GM12878 (cell line): ENCODE measurements around the gene SEPTIN11. TPM values are rescaled to one million over a fixed set of nuclear protein-coding genes. Genes with fewer than 3 reads are reported as not detected.

ENCODE experiments used
- ASH2L ChIP-seq: fragments of 300-600, 200-600 bp; sonication (generic); IDR thresholded peaks from 2 replicates; pipeline ENCODE4 v1.6.1; 2017; ENCODE audit warnings: low read depth, mild to moderate bottlenecking, borderline replicate concordance
- ATF3 ChIP-seq: IDR thresholded peaks from 2 replicates; pipeline ENCODE4 v1.6.1; 2011; ENCODE audit warnings: low read depth, mild to moderate bottlenecking, low read length, moderate library complexity, borderline replicate concordance; ENCODE audit errors: extremely low read depth
- CTCF ChIP-seq, 3 experiments: IDR thresholded peaks in 2 of 3; conservative IDR thresholded peaks in 1 of 3; 2 replicates each; pipeline ENCODE4 v1.5.1; 2011; ENCODE audit warnings: low read depth in 3 of 3, low read length in 3 of 3, mild to moderate bottlenecking in 3 of 3, control low read depth in 2 of 3, moderate library complexity in 2 of 3, inconsistent platforms in 1 of 3, mixed read lengths in 1 of 3; ENCODE audit not compliant: control insufficient read depth in 2 of 3, insufficient read depth in 1 of 3; ENCODE audit errors: extremely low read depth in 1 of 3
- E4F1 ChIP-seq: fragments of 450-650 bp; IDR thresholded peaks from 2 replicates; pipeline ENCODE4 v1.6.1; 2018; ENCODE audit warnings: borderline replicate concordance, mild to moderate bottlenecking; ENCODE audit not compliant: partially characterized antibody
- FOXM1 ChIP-seq: IDR thresholded peaks from 2 replicates; pipeline ENCODE4 v1.6.1; 2012; ENCODE audit warnings: low read depth, mild to moderate bottlenecking, inconsistent platforms, low read length, moderate library complexity
- HSF1 ChIP-seq: fragments of 150-350 bp; IDR thresholded peaks from 2 replicates; pipeline ENCODE4 v1.6.1; 2014; ENCODE audit warnings: mild to moderate bottlenecking, low read depth, low read length
- KDM1A ChIP-seq: fragments of 200-600 bp; sonication (generic); IDR thresholded peaks from 2 replicates; pipeline ENCODE4 v1.6.1; 2016; ENCODE audit warnings: borderline replicate concordance
- MAX ChIP-seq: IDR thresholded peaks from 2 replicates; pipeline ENCODE4 v1.6.1; 2012; ENCODE audit warnings: low read depth, low read length, improper control_type of control experiment
- MLLT1 ChIP-seq: fragments of 450-650 bp; IDR thresholded peaks from 2 replicates; pipeline ENCODE4 v1.6.1; 2016; ENCODE audit warnings: mild to moderate bottlenecking
- NR2C2 ChIP-seq: IDR thresholded peaks from 2 replicates; pipeline ENCODE4 v1.6.1; 2011; ENCODE audit warnings: borderline replicate concordance, low read depth; ENCODE audit not compliant: control insufficient read depth, insufficient read length
- NRF1 ChIP-seq: conservative IDR thresholded peaks from 2 replicates; pipeline ENCODE4 v1.6.1; 2011; ENCODE audit warnings: mild to moderate bottlenecking, low read depth, low read length, improper control_type of control experiment
- RAD21 ChIP-seq: IDR thresholded peaks from 2 replicates; pipeline ENCODE4 v1.6.1; 2011; ENCODE audit warnings: mild to moderate bottlenecking, low read depth, low read length, moderate library complexity; ENCODE audit not compliant: insufficient read depth
- RAD51 ChIP-seq: fragments of 450-650 bp; IDR thresholded peaks from 2 replicates; pipeline ENCODE4 v1.6.1; 2016; ENCODE audit warnings: moderate library complexity, mild to moderate bottlenecking, inconsistent platforms
- RELA ChIP-seq: fragments of 450-650 bp; IDR thresholded peaks from 2 replicates; pipeline ENCODE4 v1.8.0; 2014; ENCODE audit warnings: borderline replicate concordance; ENCODE audit not compliant: partially characterized antibody
- RFX5 ChIP-seq: IDR thresholded peaks from 2 replicates; pipeline ENCODE4 v1.6.1; 2011; ENCODE audit warnings: low read depth, low read length, improper control_type of control experiment
- TCF3 ChIP-seq: IDR thresholded peaks from 2 replicates; pipeline ENCODE4 v1.6.1; 2012; ENCODE audit warnings: low read depth, mild to moderate bottlenecking, low read length, borderline replicate concordance; ENCODE audit not compliant: insufficient read depth
- USF2 ChIP-seq: IDR thresholded peaks from 2 replicates; pipeline ENCODE4 v1.6.1; 2011; ENCODE audit warnings: low read depth, low read length, improper control_type of control experiment, borderline replicate concordance
- ZNF622 ChIP-seq: fragments of 450-650 bp; IDR thresholded peaks from 2 replicates; pipeline ENCODE4 v1.6.1; 2017; ENCODE audit warnings: mild to moderate bottlenecking, inconsistent platforms
- polyA plus RNA-seq, 11 experiments: library from polyadenylated mRNA; depleted of rRNA in 4 of 11; unstranded in 6 of 11; stranded (reverse) in 5 of 11; fragments of >200 nt; fragmentation: Nextera tagmentation in 4 of 11; fragmentation: Illumina TruSeq in 1 of 11; extraction: Ambion mirVana in 4 of 11; extraction: Trizol in 1 of 11; gene quantifications; 1 replicate in 1 of 11; 2 replicates in 10 of 11; pipeline versions ENCODE4 v1.2.1 to v1.2.3, GENCODE V29; 2011 to 2016; ENCODE audit warnings: inconsistent platforms in 2 of 11, missing spikeins in 2 of 11, low read depth in 1 of 11
- total RNA-seq, 4 experiments: library from RNA; depleted of rRNA in 3 of 4; stranded (reverse); fragments of >200 nt in 3 of 4; fragmentation: Illumina TruSeq in 1 of 4; extraction: Trizol in 1 of 4; gene quantifications; 2 replicates each; pipeline versions ENCODE4 v1.2.1 to v1.2.3, GENCODE V29; 2013 to 2021

The SEPTIN11 gene
- total and polyA plus RNA-seq, 10 of the 15 experiments (the other 5 are each of a cell fraction or from before 2014, with no cell fraction given), result 24.7 to 160 (median 91.3) TPM

- no peak for TF ChIP-seq ZNF622
- TF ChIP-seq NR2C2, result no peak
- TF ChIP-seq HSF1, result no peak
- TF ChIP-seq E4F1, result no peak
- no peak; the same call in 1 of the 2 replicates for TF ChIP-seq RAD21
- TF ChIP-seq KDM1A, result no peak
- peak; percentile 98 for TF ChIP-seq TCF3
- TF ChIP-seq FOXM1, result peak; percentile 96
- no peak for TF ChIP-seq NRF1
- TF ChIP-seq CTCF (IDR thresholded peaks at IDR 0.05 in 2 of 3, conservative IDR thresholded peaks at IDR 0.05 in 1 of 3; ENCODE audit: control insufficient read depth in 2 of 3, extremely low read depth in 1 of 3, insufficient read depth in 1 of 3, low read depth in 3 of 3, low read length in 3 of 3), result no peak
- TF ChIP-seq RFX5, result no peak
- TF ChIP-seq MLLT1, result peak; percentile 73
- TF ChIP-seq USF2, result no peak
- no peak for TF ChIP-seq ATF3
- TF ChIP-seq RELA, result no peak
- TF ChIP-seq RAD51, result no peak
- peak; percentile 90; the same call in 1 of the 2 replicates for TF ChIP-seq ASH2L
- TF ChIP-seq MAX, result no peak
Observed at GRCh38 chr4:76993787-76994641, 44.5 kb downstream of the SEPTIN11 start (continued).
